DOHH2 (cell line): ENCODE measurements around the gene CACHD1.

Experiments used
- CTCF ChIP-seq: fragments of 200-600 bp; sonication (generic); IDR thresholded peaks from one replicate; pipeline ENCODE4 v1.5.1; 2014; ENCODE audit warnings: antibody characterized with exemption, mild to moderate bottlenecking, low read depth, low read length; ENCODE audit not compliant: poor library complexity, severe bottlenecking
- EZH2phosphoT487 ChIP-seq: fragments of 200-600 bp; sonication (generic); IDR thresholded peaks from 2 replicates; pipeline ENCODE4 v1.6.1; 2017; ENCODE audit warnings: borderline replicate concordance, mild to moderate bottlenecking, antibody characterized with exemption, low read length, moderate library complexity, mixed read lengths

- no peak for TF ChIP-seq CTCF
- TF ChIP-seq EZH2phosphoT487: no peak
Observed at GRCh38 chr1:64433308-64433707, 36.6 kb upstream of the CACHD1 start.
